PFSK-1 (cell line): ENCODE data around the gene LSM3.

Experiments used
- SIN3A ChIP-seq: IDR thresholded peaks from 2 replicates; pipeline ENCODE4 v1.6.1; 2012; ENCODE audit warnings: mild to moderate bottlenecking, low read length, moderate library complexity, borderline replicate concordance; ENCODE audit not compliant: insufficient read depth
- TF ChIP-seq, protein P1 (sequence below), 2 experiments: IDR thresholded peaks; 2 replicates each; pipeline versions ENCODE4 v1.6.1 to v1.8.0; 2011 to 2012; ENCODE audit warnings: low read depth in 2 of 2, low read length in 2 of 2, control low read depth in 1 of 2, inconsistent platforms in 1 of 2, mild to moderate bottlenecking in 1 of 2, moderate library complexity in 1 of 2; ENCODE audit not compliant: insufficient read depth in 1 of 2

DNA sequence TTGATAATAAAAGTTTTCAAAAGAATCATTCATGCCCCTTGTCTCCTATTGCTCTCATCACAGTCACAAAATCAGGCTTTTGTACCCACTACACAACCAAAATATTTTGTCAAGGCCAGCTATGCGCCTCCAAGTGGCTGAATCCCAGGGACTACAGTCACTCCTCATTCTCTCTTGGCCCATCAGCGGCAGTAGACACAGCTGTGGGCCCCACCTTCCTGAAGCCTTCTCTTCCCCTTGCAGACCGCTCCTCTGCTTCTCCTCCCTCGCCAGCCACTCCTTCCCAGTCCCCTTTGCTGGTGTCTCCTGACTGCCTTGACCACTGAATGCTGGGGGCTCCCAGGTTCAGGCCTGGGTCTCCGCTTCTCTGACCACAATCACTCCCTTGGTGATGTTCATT, 52.1 kb downstream of the LSM3 start:
- TF ChIP-seq, protein P1, sequence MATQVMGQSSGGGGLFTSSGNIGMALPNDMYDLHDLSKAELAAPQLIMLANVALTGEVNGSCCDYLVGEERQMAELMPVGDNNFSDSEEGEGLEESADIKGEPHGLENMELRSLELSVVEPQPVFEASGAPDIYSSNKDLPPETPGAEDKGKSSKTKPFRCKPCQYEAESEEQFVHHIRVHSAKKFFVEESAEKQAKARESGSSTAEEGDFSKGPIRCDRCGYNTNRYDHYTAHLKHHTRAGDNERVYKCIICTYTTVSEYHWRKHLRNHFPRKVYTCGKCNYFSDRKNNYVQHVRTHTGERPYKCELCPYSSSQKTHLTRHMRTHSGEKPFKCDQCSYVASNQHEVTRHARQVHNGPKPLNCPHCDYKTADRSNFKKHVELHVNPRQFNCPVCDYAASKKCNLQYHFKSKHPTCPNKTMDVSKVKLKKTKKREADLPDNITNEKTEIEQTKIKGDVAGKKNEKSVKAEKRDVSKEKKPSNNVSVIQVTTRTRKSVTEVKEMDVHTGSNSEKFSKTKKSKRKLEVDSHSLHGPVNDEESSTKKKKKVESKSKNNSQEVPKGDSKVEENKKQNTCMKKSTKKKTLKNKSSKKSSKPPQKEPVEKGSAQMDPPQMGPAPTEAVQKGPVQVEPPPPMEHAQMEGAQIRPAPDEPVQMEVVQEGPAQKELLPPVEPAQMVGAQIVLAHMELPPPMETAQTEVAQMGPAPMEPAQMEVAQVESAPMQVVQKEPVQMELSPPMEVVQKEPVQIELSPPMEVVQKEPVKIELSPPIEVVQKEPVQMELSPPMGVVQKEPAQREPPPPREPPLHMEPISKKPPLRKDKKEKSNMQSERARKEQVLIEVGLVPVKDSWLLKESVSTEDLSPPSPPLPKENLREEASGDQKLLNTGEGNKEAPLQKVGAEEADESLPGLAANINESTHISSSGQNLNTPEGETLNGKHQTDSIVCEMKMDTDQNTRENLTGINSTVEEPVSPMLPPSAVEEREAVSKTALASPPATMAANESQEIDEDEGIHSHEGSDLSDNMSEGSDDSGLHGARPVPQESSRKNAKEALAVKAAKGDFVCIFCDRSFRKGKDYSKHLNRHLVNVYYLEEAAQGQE (IDR thresholded peaks at IDR 0.05; ENCODE audit: insufficient read depth in 1 of 2, low read depth in 2 of 2, low read length in 2 of 2) = no peak
- TF ChIP-seq SIN3A = no peak
